Measurements from ENCODE around the gene B4GALNT2. TPM values are rescaled to one million over a fixed set of nuclear protein-coding genes. Genes with fewer than 3 reads are reported as not detected.

B4GALNT2 gene
- total RNA-seq, 1 experiment from 2014 or later = not detected

- POLR2A ChIA-PET (ENCODE audit: low non-redundant PET) = no interaction called here
- no peaks in the 10 kb centered on the region for H3K27me3 ChIP-seq (replicated peaks; ENCODE audit: insufficient read depth, low read depth, low read length, poor library complexity)
- no peak overlapping the region for H3K27ac ChIP-seq (ENCODE audit: low read depth, low read length, poor library complexity, severe bottlenecking)
- H3K4me1 ChIP-seq (ENCODE audit: insufficient read depth, low read length, poor library complexity, severe bottlenecking) = no peaks in the 10 kb centered on the region
- H3K4me3 ChIP-seq (ENCODE audit: low read depth, low read length, poor library complexity, severe bottlenecking) = no peak overlapping the region
- intact Hi-C loops (cut with micrococcal nuclease; ENCODE audit: unreplicated experiment) = no loop called here
- no TSS peak for BruUV-seq (replicated peaks)
- CTCF ChIA-PET = no interaction called here
- no peaks in the 10 kb centered on the region for H3K9me3 ChIP-seq (ENCODE audit: low read depth, low read length, poor library complexity, severe bottlenecking)
- TF ChIP-seq EZH2 (IDR thresholded peaks at IDR 0.05; ENCODE audit: borderline replicate concordance, low read depth, low read length, poor library complexity, severe bottlenecking) = no peak
- H3K36me3 ChIP-seq (ENCODE audit: insufficient read depth, low read length, poor library complexity, severe bottlenecking) = peaks cover 9% of the 10 kb centered on the region
- DNase-seq (ENCODE audit: low spot score) = no peak
Measured at GRCh38 chr17:49216482-49216881, 83.9 kb downstream of the B4GALNT2 start.

GRCh38 chr17:49216953-49217650 is 84.5 kb downstream of the B4GALNT2 start:
- ChIA-PET CTCF (no interaction called here), POLR2A (ENCODE audit: low non-redundant PET) (no interaction called here)
- DNase-seq (ENCODE audit: low spot score) = no peak
- Histone ChIP-seq H3K9me3 (ENCODE audit: low read depth, low read length, poor library complexity, severe bottlenecking) (no peaks in the 10 kb centered on the region), H3K36me3 (ENCODE audit: insufficient read depth, low read length, poor library complexity, severe bottlenecking) (peaks cover 9% of the 10 kb centered on the region), H3K4me1 (ENCODE audit: insufficient read depth, low read length, poor library complexity, severe bottlenecking) (no peaks in the 10 kb centered on the region), H3K27me3 (replicated peaks; ENCODE audit: insufficient read depth, low read depth, low read length, poor library complexity) (no peaks in the 10 kb centered on the region), H3K27ac (ENCODE audit: low read depth, low read length, poor library complexity, severe bottlenecking) (no peak overlapping the region), H3K4me3 (ENCODE audit: low read depth, low read length, poor library complexity, severe bottlenecking) (no peak overlapping the region)
- intact Hi-C loops (cut with micrococcal nuclease; ENCODE audit: unreplicated experiment) = no loop called here
- BruUV-seq (replicated peaks) = no TSS peak
- TF ChIP-seq CTCF (conservative IDR thresholded peaks at IDR 0.05; ENCODE audit: low read depth, low read length) = no peak
- TF ChIP-seq EZH2 (IDR thresholded peaks at IDR 0.05; ENCODE audit: borderline replicate concordance, low read depth, low read length, poor library complexity, severe bottlenecking) = no peak

GRCh38 chr17:49217651-49218413 is 85.3 kb downstream of the B4GALNT2 start:
- intact Hi-C loops (cut with micrococcal nuclease; ENCODE audit: unreplicated experiment) = no loop called here
- H3K27me3 ChIP-seq (replicated peaks; ENCODE audit: insufficient read depth, low read depth, low read length, poor library complexity) = no peaks in the 10 kb centered on the region
- no peak overlapping the region for H3K27ac ChIP-seq (ENCODE audit: low read depth, low read length, poor library complexity, severe bottlenecking)
- H3K9me3 ChIP-seq (ENCODE audit: low read depth, low read length, poor library complexity, severe bottlenecking) = no peaks in the 10 kb centered on the region
- H3K36me3 ChIP-seq (ENCODE audit: insufficient read depth, low read length, poor library complexity, severe bottlenecking) = peaks cover 13% of the 10 kb centered on the region
- H3K4me3 ChIP-seq (ENCODE audit: low read depth, low read length, poor library complexity, severe bottlenecking) = no peak overlapping the region
- ChIA-PET CTCF (no interaction called here), POLR2A (ENCODE audit: low non-redundant PET) (no interaction called here)
- no peaks in the 10 kb centered on the region for H3K4me1 ChIP-seq (ENCODE audit: insufficient read depth, low read length, poor library complexity, severe bottlenecking)
- TF ChIP-seq EZH2 (IDR thresholded peaks at IDR 0.05; ENCODE audit: borderline replicate concordance, low read depth, low read length, poor library complexity, severe bottlenecking) (no peak), CTCF (conservative IDR thresholded peaks at IDR 0.05; ENCODE audit: low read depth, low read length) (no peak)
- DNase-seq (ENCODE audit: low spot score) = no peak
- BruUV-seq (replicated peaks) = no TSS peak
